Activated CD4-positive, alpha-beta memory T cell treated with anti-CD3 and anti-CD28 coated beads for 36 hours (primary cell): ENCODE results near the gene VPS4B. TPM values are rescaled to one million over a fixed set of nuclear protein-coding genes. Genes with fewer than 3 reads are reported as not detected.

Experiments used
- CTCF ChIA-PET: fragments of 350-600 bp; sonication (Branson Sonifier 250); formaldehyde crosslinking; loops from one replicate; lab custom pipeline; 2021; ENCODE audit warnings: antibody characterized with exemption, inconsistent platforms; lab: Charles Lee
- POLR2A ChIA-PET: fragments of 350-600 bp; sonication (Branson Sonifier 250); formaldehyde crosslinking; loops from one replicate; lab custom pipeline; 2021; ENCODE audit warnings: antibody characterized with exemption; lab: Charles Lee
- DNase-seq: peaks from one replicate; pipeline ENCODE4 v3.0.0-alpha.2; 2020
- H3K27ac Mint-ChIP-seq: one replicate; pipeline ENCODE4 v1.8.0; 2021; ENCODE audit warnings: mixed read lengths
- H3K27me3 Mint-ChIP-seq: one replicate; pipeline ENCODE4 v1.8.0; 2021; ENCODE audit warnings: mixed read lengths
- H3K36me3 Mint-ChIP-seq: one replicate; pipeline ENCODE4 v1.8.0; 2021; ENCODE audit warnings: mixed read lengths
- H3K4me1 Mint-ChIP-seq: one replicate; pipeline ENCODE4 v1.8.0; 2021; ENCODE audit warnings: low read depth, mixed read lengths
- H3K4me3 Mint-ChIP-seq: one replicate; pipeline ENCODE4 v1.8.0; 2021; ENCODE audit warnings: mild to moderate bottlenecking, mixed read lengths
- H3K9me3 Mint-ChIP-seq: one replicate; pipeline ENCODE4 v1.8.0; 2021; ENCODE audit warnings: mixed read lengths
- intact Hi-C: fragments of 100-400 bp; cut with micrococcal nuclease; formaldehyde crosslinking; loops from one replicate; pipeline ENCODE4 v1.15.1; 2023
- total RNA-seq, 2 experiments: library from RNA; stranded (reverse); gene quantifications; one replicate each; pipeline ENCODE4 v1.2.3, GENCODE V29; 2021

Gene VPS4B
- total RNA-seq, 2 experiments from 2014 or later, result 41.7 to 43.3 TPM

- ChIA-PET CTCF (interaction anchor here (0.9 to 1.3 kb wide), 3 partner anchors 10 to 62 kb away, joined by 3 to 7 read pairs (median 4); no protein-coding TSS in a partner anchor), POLR2A (interaction anchor here (1.9 kb wide), 1 partner anchor 62 kb away, joined by 4 read pairs; no protein-coding TSS in a partner anchor)
- no peaks in the 10 kb centered on the region for H3K9me3 Mint-ChIP-seq
- no peaks in the 10 kb centered on the region for H3K36me3 Mint-ChIP-seq
- intact Hi-C loops, result loop anchor here (2.0 kb wide), 1 partner anchor 49 kb away; no protein-coding TSS in a partner anchor
- H3K27me3 Mint-ChIP-seq, result peaks cover 17% of the 10 kb centered on the region
- peaks cover 17% of the 10 kb centered on the region for H3K4me1 Mint-ChIP-seq
- DNase-seq, result peak; percentile 42
- no peak overlapping the region for H3K4me3 Mint-ChIP-seq
- H3K27ac Mint-ChIP-seq, result no peak overlapping the region
Measured at GRCh38 chr18:63427558-63427957, 5.3 kb upstream of the VPS4B start.

- peak overlapping the region; percentile 95 for H3K4me3 Mint-ChIP-seq
- peaks cover 5% of the 10 kb centered on the region for H3K27me3 Mint-ChIP-seq
- intact Hi-C loops, result loop anchor here (1.0 to 5.0 kb wide), 13 partner anchors 12 to 1236 kb away; partner anchors contain the start of genes KDSR, PHLPP1, PIGN and RELCH
- no peak for DNase-seq
- H3K9me3 Mint-ChIP-seq, result no peaks in the 10 kb centered on the region
- H3K27ac Mint-ChIP-seq, result peak overlapping the region; percentile 97
- H3K36me3 Mint-ChIP-seq, result peaks cover 3% of the 10 kb centered on the region
- H3K4me1 Mint-ChIP-seq, result peaks cover 36% of the 10 kb centered on the region
- CTCF ChIA-PET, result interaction anchor here (1.6 kb wide), 1 partner anchor 405 kb away, joined by 6 read pairs; no protein-coding TSS in a partner anchor
- POLR2A ChIA-PET, result interaction anchor here (1.0 to 2.0 kb wide), 3 partner anchors 55 to 57 kb away, joined by 3 to 13 read pairs (median 9); partner anchors contain the start of gene KDSR
Measured at GRCh38 chr18:63422864-63423304, 608 bp upstream of the VPS4B start.

- ChIA-PET CTCF (interaction anchor here (0.9 to 1.6 kb wide), 2 partner anchors 17 to 404 kb away, joined by 3 to 6 read pairs; no protein-coding TSS in a partner anchor), POLR2A (interaction anchor here (0.6 to 2.0 kb wide), 5 partner anchors 10 to 75 kb away, joined by 3 to 13 read pairs (median 4); partner anchors contain the start of gene KDSR)
- Mint-ChIP-seq H3K9me3 (no peaks in the 10 kb centered on the region), H3K27ac (peak overlapping the region; percentile 97), H3K4me1 (peaks cover 29% of the 10 kb centered on the region), H3K36me3 (peaks cover 3% of the 10 kb centered on the region), H3K27me3 (peaks cover 5% of the 10 kb centered on the region), H3K4me3 (peak overlapping the region; percentile 95)
- intact Hi-C loops, result loop anchor here (5.0 kb wide), 2 partner anchors 209 to 531 kb away; no protein-coding TSS in a partner anchor
- no peak for DNase-seq
Measured at GRCh38 chr18:63421514-63421913, 762 bp downstream of the VPS4B start.

- DNase-seq, result no peak
- intact Hi-C loops, result no loop called here
- H3K36me3 Mint-ChIP-seq, result peaks cover 21% of the 10 kb centered on the region
- H3K27me3 Mint-ChIP-seq, result no peaks in the 10 kb centered on the region
- CTCF ChIA-PET, result no interaction called here
- peaks cover 42% of the 10 kb centered on the region for H3K4me1 Mint-ChIP-seq
- POLR2A ChIA-PET, result no interaction called here
- no peaks in the 10 kb centered on the region for H3K9me3 Mint-ChIP-seq
- H3K27ac Mint-ChIP-seq, result no peak overlapping the region
- H3K4me3 Mint-ChIP-seq, result no peak overlapping the region
Measured at GRCh38 chr18:63412953-63413352, 9.3 kb downstream of the VPS4B start.

- Mint-ChIP-seq H3K36me3 (peaks cover 29% of the 10 kb centered on the region), H3K27me3 (no peaks in the 10 kb centered on the region), H3K4me3 (no peak overlapping the region), H3K9me3 (no peaks in the 10 kb centered on the region), H3K27ac (peak overlapping the region; percentile 15), H3K4me1 (peaks cover 46% of the 10 kb centered on the region)
- CTCF ChIA-PET, result interaction anchor here (1.1 to 1.8 kb wide), 3 partner anchors 8 to 394 kb away, joined by 4 to 10 read pairs (median 4); no protein-coding TSS in a partner anchor
- DNase-seq, result no peak
- POLR2A ChIA-PET, result interaction anchor here (0.6 to 1.6 kb wide), 5 partner anchors 8 to 74 kb away, joined by 4 to 6 read pairs (median 4); partner anchors contain the start of gene VPS4B
- intact Hi-C loops, result loop anchor here (1.0 kb wide), 1 partner anchor 12 kb away; the partner anchor contains the start of gene VPS4B
Measured at GRCh38 chr18:63410792-63411191, 11.5 kb downstream of the VPS4B start.

- ChIA-PET CTCF (interaction anchor here (0.9 kb wide), 1 partner anchor 92 kb away, joined by 3 read pairs; no protein-coding TSS in a partner anchor), POLR2A (interaction anchor here (0.9 kb wide), 1 partner anchor 13 kb away, joined by 4 read pairs; the partner anchor contains the start of gene VPS4B)
- peak; percentile 49 for DNase-seq
- intact Hi-C loops, result loop anchor here (1.0 to 2.0 kb wide), 3 partner anchors 9 to 43 kb away; no protein-coding TSS in a partner anchor
- Mint-ChIP-seq H3K4me1 (peaks cover 43% of the 10 kb centered on the region), H3K4me3 (no peak overlapping the region), H3K27ac (peak overlapping the region; percentile 76), H3K36me3 (peaks cover 24% of the 10 kb centered on the region), H3K27me3 (no peaks in the 10 kb centered on the region), H3K9me3 (no peaks in the 10 kb centered on the region)
Measured at GRCh38 chr18:63409301-63409700, 13.0 kb downstream of the VPS4B start.

GRCh38 chr18:63407734-63408133 lies 14.5 kb downstream of the VPS4B start:
- H3K27ac Mint-ChIP-seq, result no peak overlapping the region
- H3K4me1 Mint-ChIP-seq, result peaks cover 37% of the 10 kb centered on the region
- H3K36me3 Mint-ChIP-seq, result peaks cover 28% of the 10 kb centered on the region
- ChIA-PET CTCF (no interaction called here), POLR2A (no interaction called here)
- H3K27me3 Mint-ChIP-seq, result no peaks in the 10 kb centered on the region
- no peaks in the 10 kb centered on the region for H3K9me3 Mint-ChIP-seq
- DNase-seq, result no peak
- intact Hi-C loops, result loop anchor here (2.0 kb wide), 1 partner anchor 29 kb away; no protein-coding TSS in a partner anchor
- H3K4me3 Mint-ChIP-seq, result no peak overlapping the region

GRCh38 chr18:63405986-63406385 lies 16.3 kb downstream of the VPS4B start:
- intact Hi-C loops, result no loop called here
- no peak overlapping the region for H3K4me3 Mint-ChIP-seq
- peaks cover 30% of the 10 kb centered on the region for H3K36me3 Mint-ChIP-seq
- CTCF ChIA-PET, result interaction anchor here (0.5 kb wide), 1 partner anchor 1196 kb away, joined by 4 read pairs; no protein-coding TSS in a partner anchor
- H3K9me3 Mint-ChIP-seq, result no peaks in the 10 kb centered on the region
- H3K4me1 Mint-ChIP-seq, result peaks cover 34% of the 10 kb centered on the region
- no peaks in the 10 kb centered on the region for H3K27me3 Mint-ChIP-seq
- POLR2A ChIA-PET, result interaction anchor here (0.6 kb wide), 1 partner anchor 407 kb away, joined by 4 read pairs; no protein-coding TSS in a partner anchor
- no peak for DNase-seq
- H3K27ac Mint-ChIP-seq, result no peak overlapping the region

GRCh38 chr18:63402246-63403162 lies 19.8 kb downstream of the VPS4B start:
- H3K27me3 Mint-ChIP-seq, result no peaks in the 10 kb centered on the region
- H3K36me3 Mint-ChIP-seq, result peaks cover 39% of the 10 kb centered on the region
- no peak overlapping the region for H3K4me3 Mint-ChIP-seq
- H3K27ac Mint-ChIP-seq, result peak overlapping the region; percentile 57
- H3K9me3 Mint-ChIP-seq, result no peaks in the 10 kb centered on the region
- POLR2A ChIA-PET, result no interaction called here
- peaks cover 26% of the 10 kb centered on the region for H3K4me1 Mint-ChIP-seq
- CTCF ChIA-PET, result no interaction called here
- intact Hi-C loops, result no loop called here
- DNase-seq, result no peak

- CTCF ChIA-PET, result no interaction called here
- no peak for DNase-seq
- H3K27me3 Mint-ChIP-seq, result no peaks in the 10 kb centered on the region
- H3K9me3 Mint-ChIP-seq, result no peaks in the 10 kb centered on the region
- intact Hi-C loops, result no loop called here
- no peak overlapping the region for H3K27ac Mint-ChIP-seq
- peaks cover 48% of the 10 kb centered on the region for H3K36me3 Mint-ChIP-seq
- H3K4me1 Mint-ChIP-seq, result peaks cover 26% of the 10 kb centered on the region
- POLR2A ChIA-PET, result no interaction called here
- no peak overlapping the region for H3K4me3 Mint-ChIP-seq
Measured at GRCh38 chr18:63399300-63399699, 23.0 kb downstream of the VPS4B start.

GRCh38 chr18:63397349-63397748 lies 24.9 kb downstream of the VPS4B start:
- ChIA-PET POLR2A (interaction anchor here (1.4 kb wide), 1 partner anchor 31 kb away, joined by 3 read pairs; no protein-coding TSS in a partner anchor), CTCF (no interaction called here)
- Mint-ChIP-seq H3K36me3 (peaks cover 37% of the 10 kb centered on the region), H3K4me3 (no peak overlapping the region), H3K4me1 (peaks cover 20% of the 10 kb centered on the region), H3K9me3 (no peaks in the 10 kb centered on the region), H3K27ac (no peak overlapping the region), H3K27me3 (no peaks in the 10 kb centered on the region)
- DNase-seq, result no peak
- intact Hi-C loops, result no loop called here
